K562 (cell line): Measurements from ENCODE around the gene B3GALT4. TPM values are rescaled to one million over a fixed set of nuclear protein-coding genes. Genes with fewer than 3 reads are reported as not detected.

Experiments used
- BRF2 ChIP-seq: IDR thresholded peaks from 3 replicates; pipeline ENCODE4 v1.6.1; 2011; ENCODE audit warnings: borderline replicate concordance, mild to moderate bottlenecking; ENCODE audit not compliant: insufficient read length, insufficient read depth
- CSDE1 ChIP-seq, 2 experiments: fragments of 450-650 bp; IDR thresholded peaks; 2 replicates each; pipeline ENCODE4 v1.6.1; 2016; ENCODE audit warnings: mild to moderate bottlenecking in 1 of 2
- KDM4B ChIP-seq, 2 experiments: fragments of 450-650 bp in 1 of 2; sonication (generic) in 1 of 2; IDR thresholded peaks; 2 replicates each; pipeline ENCODE4 v1.6.1; 2016 to 2017; ENCODE audit warnings: borderline replicate concordance in 2 of 2, antibody characterized with exemption in 1 of 2, low read depth in 1 of 2, mild to moderate bottlenecking in 1 of 2
- LCOR ChIP-seq: sonication (generic); formaldehyde crosslinking; IDR thresholded peaks from 2 replicates; pipeline ENCODE4 v1.8.0; 2022; ENCODE audit warnings: mild to moderate bottlenecking, missing genetic modification reagents
- MEIS2 ChIP-seq: fragments of 450-650 bp; IDR thresholded peaks from 2 replicates; pipeline ENCODE4 v1.6.1; 2014; ENCODE audit warnings: mild to moderate bottlenecking; ENCODE audit not compliant: partially characterized antibody
- NR1H2 ChIP-seq: sonication (generic); formaldehyde crosslinking; IDR thresholded peaks from 2 replicates; pipeline ENCODE4 v1.4.0; 2020; ENCODE audit warnings: mild to moderate bottlenecking, missing genetic modification reagents
- PURB ChIP-seq: sonication (generic); formaldehyde crosslinking; IDR thresholded peaks from 2 replicates; pipeline ENCODE4 v1.9.0; 2021; ENCODE audit warnings: low read depth, mild to moderate bottlenecking, missing genetic modification reagents
- RBFOX2 ChIP-seq: fragments of 200-400 bp; formaldehyde crosslinking; IDR thresholded peaks from 2 replicates; pipeline ENCODE4 v1.6.1; 2017; ENCODE audit warnings: low read depth, mild to moderate bottlenecking, low read length, moderate library complexity
- RHOXF2B ChIP-seq: fragments of 250-450 bp; sonication (Bioruptor Pico); conservative IDR thresholded peaks from 2 replicates; pipeline ENCODE4 v1.5.1; 2021
- SIX5 ChIP-seq, 2 experiments: IDR thresholded peaks; 2 replicates each; pipeline ENCODE4 v1.6.1; 2011; ENCODE audit warnings: low read length in 2 of 2, borderline replicate concordance in 1 of 2, low read depth in 1 of 2, mild to moderate bottlenecking in 1 of 2, moderate library complexity in 1 of 2; ENCODE audit not compliant: insufficient read depth in 1 of 2
- SMC3 ChIP-seq: conservative IDR thresholded peaks from 2 replicates; pipeline ENCODE4 v1.6.1; 2011; ENCODE audit warnings: low read depth, low read length, improper control_type of control experiment; ENCODE audit not compliant: insufficient read depth
- TAL1 ChIP-seq: fragments of 450-650 bp; IDR thresholded peaks from 2 replicates; pipeline ENCODE4 v1.6.1; 2016; ENCODE audit warnings: mild to moderate bottlenecking
- WHSC1 ChIP-seq: IDR thresholded peaks from one replicate; pipeline ENCODE4 v1.6.1; 2012; ENCODE audit warnings: low read length, control low read depth, inconsistent platforms
- XRCC5 ChIP-seq: fragments of 200-400 bp; formaldehyde crosslinking; IDR thresholded peaks from 2 replicates; pipeline ENCODE4 v1.6.1; 2017; ENCODE audit warnings: low read depth, mild to moderate bottlenecking, low read length
- ZNF384 ChIP-seq: IDR thresholded peaks from 2 replicates; pipeline ENCODE4 v1.6.1; 2012; ENCODE audit warnings: low read depth, low read length, improper control_type of control experiment
- ZNF449 ChIP-seq: fragments of 250-450 bp; sonication (Bioruptor Pico); IDR thresholded peaks from 2 replicates; pipeline ENCODE4 v1.8.0; 2022; ENCODE audit warnings: moderate library complexity, mild to moderate bottlenecking, inconsistent platforms
- ZNF584 ChIP-seq: fragments of 200-800 bp; sonication (Bioruptor generic); IDR thresholded peaks from 2 replicates; pipeline ENCODE4 v1.6.1; 2016; ENCODE audit warnings: low read depth, mild to moderate bottlenecking, missing genetic modification characterization, missing compliant biosample characterization
- ZNF639 ChIP-seq, 2 experiments: fragments of 200-800 bp in 1 of 2; sonication (Bioruptor generic) in 1 of 2; sonication (generic) in 1 of 2; formaldehyde crosslinking in 1 of 2; IDR thresholded peaks in 1 of 2; conservative IDR thresholded peaks in 1 of 2; 2 replicates each; pipeline versions ENCODE4 v1.5.0 to v1.6.1; 2016 to 2020; ENCODE audit warnings: missing compliant biosample characterization in 1 of 2, missing genetic modification characterization in 1 of 2, missing genetic modification reagents in 1 of 2
- ZNF699 ChIP-seq: fragments of 250-450 bp; sonication (Bioruptor Pico); IDR thresholded peaks from 2 replicates; pipeline ENCODE4 v1.8.0; 2021; ENCODE audit warnings: mild to moderate bottlenecking, moderate library complexity; ENCODE audit not compliant: insufficient replicate concordance
- ZNF830 ChIP-seq: fragments of 250-450 bp; sonication (Bioruptor Pico); IDR thresholded peaks from 2 replicates; pipeline ENCODE4 v1.5.0; 2021; ENCODE audit warnings: mild to moderate bottlenecking
- ZZZ3 ChIP-seq: fragments of 450-650 bp; IDR thresholded peaks from 2 replicates; pipeline ENCODE4 v1.6.1; 2016; ENCODE audit warnings: antibody characterized with exemption, mild to moderate bottlenecking, moderate library complexity
- polyA plus RNA-seq, 8 experiments: library from polyadenylated mRNA; depleted of rRNA in 4 of 8; stranded (reverse) in 5 of 8; unstranded in 3 of 8; fragments of >200 nt; fragmentation: Nextera tagmentation in 2 of 8; fragmentation: Illumina TruSeq in 1 of 8; extraction: Ambion mirVana in 2 of 8; extraction: Trizol in 1 of 8; gene quantifications; 2 replicates each; pipeline versions ENCODE4 v1.2.1 to v1.2.3, GENCODE V29; 2011 to 2014; ENCODE audit warnings: inconsistent platforms in 1 of 8, missing spikeins in 1 of 8
- total RNA-seq, 7 experiments: library from RNA; depleted of rRNA in 6 of 7; stranded (reverse); fragments of >200 nt in 6 of 7; fragmentation: Illumina TruSeq in 2 of 7; extraction: Trizol in 2 of 7; gene quantifications; 2 replicates each; pipeline versions ENCODE4 v1.2.1 to v1.2.3, GENCODE V29; 2011 to 2021; ENCODE audit warnings: low replicate concordance in 1 of 7
- TF ChIP-seq, protein P1 (sequence below), 2 experiments: fragments of 450-650 bp in 1 of 2; IDR thresholded peaks; 2 replicates each; pipeline ENCODE4 v1.6.1; 2011 to 2017; ENCODE audit warnings: low read depth in 2 of 2, antibody characterized with exemption in 1 of 2, borderline replicate concordance in 1 of 2, low read length in 1 of 2, mild to moderate bottlenecking in 1 of 2, mixed read lengths in 1 of 2; ENCODE audit not compliant: control insufficient read depth in 1 of 2

Gene B3GALT4
- total and polyA plus RNA-seq, 9 of the 15 experiments (the other 6 are each of a cell fraction or from before 2014, with no cell fraction given) = 0.11 to 1.3 (median 0.53) TPM; not detected in 1

DNA sequence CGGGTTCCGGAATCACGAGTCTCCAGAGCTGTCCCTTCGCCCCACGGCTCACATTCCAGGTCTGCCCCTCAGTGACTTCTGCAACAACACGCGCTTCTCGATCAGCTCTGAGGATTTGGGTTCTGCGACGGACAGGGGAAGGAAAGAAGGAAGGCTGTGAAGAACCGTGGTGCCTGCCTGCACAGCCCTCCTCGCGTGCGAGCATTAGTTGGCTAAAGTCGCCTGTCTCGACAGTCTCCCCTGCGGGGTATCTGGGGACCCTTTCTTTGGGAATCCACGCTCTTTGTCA lies 28.3 kb upstream of the B3GALT4 start (continued):
- TF ChIP-seq RHOXF2B (CRISPR knock-in tag) (no peak), TAL1 (no peak), XRCC5 (peak; percentile 77; the same call in 1 of the 2 replicates), NR1H2 (0 out of 2 replicates have a peak, but pooled peaks have one; percentile 12), SMC3 (no peak), WHSC1 (no peak), SIX5 (IDR thresholded peaks at IDR 0.05; ENCODE audit: borderline replicate concordance in 1 of 2, insufficient read depth in 1 of 2, low read depth in 1 of 2, low read length in 2 of 2) (no peak), ZNF449 (CRISPR knock-in tag) (no peak), RBFOX2 (no peak), CSDE1 (IDR thresholded peaks at IDR 0.05) (no peak), PURB (CRISPR knock-in tag) (no peak), LCOR (CRISPR knock-in tag) (no peak; the same call in 1 of the 2 replicates), MEIS2 (no peak), ZNF384 (no peak), ZZZ3 (no peak), BRF2 (no peak), ZNF830 (CRISPR knock-in tag) (no peak), ZNF699 (CRISPR knock-in tag) (no peak), ZNF584 (CRISPR knock-in tag) (no peak), KDM4B (IDR thresholded peaks at IDR 0.05; ENCODE audit: borderline replicate concordance in 2 of 2, low read depth in 1 of 2) (no peak), ZNF639 (CRISPR knock-in tag; conservative IDR thresholded peaks at IDR 0.05 in 1 of 2, IDR thresholded peaks at IDR 0.05 in 1 of 2) (no peak)
- TF ChIP-seq, protein P1, sequence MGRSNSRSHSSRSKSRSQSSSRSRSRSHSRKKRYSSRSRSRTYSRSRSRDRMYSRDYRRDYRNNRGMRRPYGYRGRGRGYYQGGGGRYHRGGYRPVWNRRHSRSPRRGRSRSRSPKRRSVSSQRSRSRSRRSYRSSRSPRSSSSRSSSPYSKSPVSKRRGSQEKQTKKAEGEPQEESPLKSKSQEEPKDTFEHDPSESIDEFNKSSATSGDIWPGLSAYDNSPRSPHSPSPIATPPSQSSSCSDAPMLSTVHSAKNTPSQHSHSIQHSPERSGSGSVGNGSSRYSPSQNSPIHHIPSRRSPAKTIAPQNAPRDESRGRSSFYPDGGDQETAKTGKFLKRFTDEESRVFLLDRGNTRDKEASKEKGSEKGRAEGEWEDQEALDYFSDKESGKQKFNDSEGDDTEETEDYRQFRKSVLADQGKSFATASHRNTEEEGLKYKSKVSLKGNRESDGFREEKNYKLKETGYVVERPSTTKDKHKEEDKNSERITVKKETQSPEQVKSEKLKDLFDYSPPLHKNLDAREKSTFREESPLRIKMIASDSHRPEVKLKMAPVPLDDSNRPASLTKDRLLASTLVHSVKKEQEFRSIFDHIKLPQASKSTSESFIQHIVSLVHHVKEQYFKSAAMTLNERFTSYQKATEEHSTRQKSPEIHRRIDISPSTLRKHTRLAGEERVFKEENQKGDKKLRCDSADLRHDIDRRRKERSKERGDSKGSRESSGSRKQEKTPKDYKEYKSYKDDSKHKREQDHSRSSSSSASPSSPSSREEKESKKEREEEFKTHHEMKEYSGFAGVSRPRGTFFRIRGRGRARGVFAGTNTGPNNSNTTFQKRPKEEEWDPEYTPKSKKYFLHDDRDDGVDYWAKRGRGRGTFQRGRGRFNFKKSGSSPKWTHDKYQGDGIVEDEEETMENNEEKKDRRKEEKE (IDR thresholded peaks at IDR 0.05; ENCODE audit: borderline replicate concordance in 1 of 2, control insufficient read depth in 1 of 2, low read depth in 2 of 2, low read length in 1 of 2) = 0 out of 4 replicates have a peak, but pooled peaks of 1 of the 2 experiments have one; percentile 36
